Lower leg skin (tissue), 4 donors: ENCODE data around the gene PAFAH1B2. TPM values are rescaled to one million over a fixed set of nuclear protein-coding genes. Genes with fewer than 3 reads are reported as not detected.

ENCODE experiments used
- DNase-seq, 2 donors: peaks; one replicate each; pipeline ENCODE4 v3.0.0-alpha.2; 2019; ENCODE audit warnings: low spot score in 2 of 2
- H3K4me3 ChIP-seq: fragments of 200-600 bp; sonication (generic); 2 replicates; pipeline ENCODE4 v1.5.1; 2017; ENCODE audit warnings: mild to moderate bottlenecking, low read depth; ENCODE audit not compliant: poor library complexity, severe bottlenecking
- CTCF ChIP-seq, 3 donors: fragments of 450-650 bp; IDR thresholded peaks; one replicate each; pipeline ENCODE4 v1.5.1; 2016; ENCODE audit warnings: antibody characterized with exemption in 3 of 3, mild to moderate bottlenecking in 3 of 3, moderate library complexity in 2 of 3
- POLR2A ChIP-seq, 2 donors: fragments of 450-650 bp; IDR thresholded peaks; one replicate each; pipeline ENCODE4 v1.6.1; 2016 to 2017; ENCODE audit warnings: antibody characterized with exemption in 2 of 2, mild to moderate bottlenecking in 1 of 2, moderate library complexity in 1 of 2
- WGBS, 2 donors: methylation state at CpG; one replicate each; pipeline ENCODE4 v1.1.5; 2018; 5-methylcytosine and 5-hydroxymethylcytosine counted together
- intact Hi-C: fragments of 100-400 bp; cut with DNase I; formaldehyde crosslinking; loops from one replicate; pipeline ENCODE4 v1.15.0; 2023; ENCODE audit warnings: low total_unique reads
- total RNA-seq, 4 donors: library from RNA; depleted of rRNA; stranded (reverse); fragments of >200 nt; gene quantifications; one replicate each; pipeline ENCODE4 v1.1.0, GENCODE V29; 2016

Gene PAFAH1B2
- total RNA-seq, 4 donors from 2014 or later = 49.1 to 72.4 (median 62.5) TPM

- intact Hi-C loops = no loop called here
- DNase-seq = no peak
- TF ChIP-seq POLR2A (IDR thresholded peaks at IDR 0.05) = no peak
- TF ChIP-seq CTCF (IDR thresholded peaks at IDR 0.05) = no peak
- WGBS, 2 donors = 94 to 95% methylated on average over 3 of the region's 3 CpGs
- no peak overlapping the region for H3K4me3 ChIP-seq
Measured at GRCh38 chr11:117210620-117211019, 66.5 kb downstream of the PAFAH1B2 start.

GRCh38 chr11:117212697-117213355 is 68.7 kb downstream of the PAFAH1B2 start:
- intact Hi-C loops = no loop called here
- TF ChIP-seq POLR2A (IDR thresholded peaks at IDR 0.05) (no peak), CTCF (IDR thresholded peaks at IDR 0.05) (no peak)
- DNase-seq = no peak
- H3K4me3 ChIP-seq = no peak overlapping the region
- 93 to 97% methylated on average over 11 of the region's 11 CpGs for WGBS, 2 donors

- intact Hi-C loops = loop anchor here (5.0 kb wide), 1 partner anchor 1973 kb away; the partner anchor contains the start of gene NHERF4
- no peak for DNase-seq
- 88 to 91% methylated on average over 7 of the region's 7 CpGs for WGBS, 2 donors
- no peak overlapping the region for H3K4me3 ChIP-seq
- TF ChIP-seq CTCF (IDR thresholded peaks at IDR 0.05) = no peak
- no peak for TF ChIP-seq POLR2A (IDR thresholded peaks at IDR 0.05)
Measured at GRCh38 chr11:117214404-117215110, 70.5 kb downstream of the PAFAH1B2 start.

- 75 to 78% methylated on average over 11 of the region's 11 CpGs for WGBS, 2 donors
Measured at GRCh38 chr11:117217141-117218084, 73.3 kb downstream of the PAFAH1B2 start.

More at GRCh38 chr11:117217141-117218084, 73.3 kb downstream of the PAFAH1B2 start:
- no peak overlapping the region for H3K4me3 ChIP-seq
- intact Hi-C loops = loop anchor here (5.0 kb wide), 1 partner anchor 1970 kb away; the partner anchor contains the start of gene NHERF4
- no peak for DNase-seq
- TF ChIP-seq CTCF (IDR thresholded peaks at IDR 0.05) = no peak
- TF ChIP-seq POLR2A (IDR thresholded peaks at IDR 0.05) = no peak
